ENCODE measurements around the gene C5orf63. TPM values are rescaled to one million over a fixed set of nuclear protein-coding genes. Genes with fewer than 3 reads are reported as not detected.

C5orf63 gene
- total and polyA plus RNA-seq, 2 of the 13 experiments (the other 11 are each of a cell fraction or from before 2014, with no cell fraction given) = 7.9 to 8.8 TPM

DNA sequence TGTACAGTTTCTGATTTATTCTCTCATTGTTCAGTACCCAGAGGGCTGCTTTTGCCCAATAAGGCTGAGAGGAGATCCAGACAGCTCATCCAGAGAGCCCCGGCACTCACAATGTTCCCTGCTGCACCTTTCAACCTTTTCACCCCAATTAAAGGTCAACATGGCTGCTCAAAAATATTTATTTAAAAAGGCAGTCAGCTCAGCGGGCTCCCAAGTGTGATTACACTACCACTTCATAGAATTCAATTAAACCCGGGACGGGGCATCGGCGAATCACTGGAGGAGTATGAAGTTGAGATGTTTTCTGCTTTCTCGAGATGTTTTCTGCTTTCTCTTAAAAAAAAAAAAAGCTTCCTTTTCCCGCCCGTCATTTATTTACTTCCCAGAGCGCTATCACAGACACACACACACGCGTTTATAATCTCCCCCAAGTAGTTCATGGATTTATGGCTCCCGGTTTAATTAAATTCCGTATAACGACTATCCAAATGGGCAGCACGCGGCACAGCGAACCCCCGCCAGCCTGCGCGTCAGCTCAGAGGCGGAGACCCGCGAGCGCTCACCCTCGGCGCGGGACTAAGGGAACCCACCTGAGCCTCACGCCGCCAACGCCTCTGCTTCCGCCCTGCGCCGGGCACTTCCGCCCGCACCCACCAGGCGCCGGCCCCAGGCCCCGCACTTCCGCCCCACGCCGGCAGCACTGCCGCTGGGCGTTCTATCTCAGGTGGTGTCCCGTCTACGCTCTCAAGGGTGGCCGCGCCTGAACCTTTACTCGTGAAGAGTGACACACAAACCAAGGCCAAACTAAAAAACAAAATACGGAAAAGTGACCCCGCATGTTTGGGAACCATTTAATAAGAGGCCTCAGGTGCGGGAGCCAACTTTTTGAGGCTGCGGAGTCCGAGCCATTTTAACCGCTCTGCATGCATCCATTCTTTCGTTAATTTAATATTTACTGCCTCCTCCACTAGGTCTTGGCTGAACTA is at the start of gene C5orf63 (continued):
- TF ChIP-seq RERE (CRISPR knock-in tag; IDR thresholded peaks at IDR 0.05; ENCODE audit: low read depth) = no peak
- TF ChIP-seq NFKB2 (CRISPR knock-in tag; IDR thresholded peaks at IDR 0.05; ENCODE audit: borderline replicate concordance) = peak; percentile 64; the same call in 1 of the 2 replicates
- no peak for TF ChIP-seq ZNF33A (CRISPR knock-in tag; IDR thresholded peaks at IDR 0.05; ENCODE audit: borderline replicate concordance)
- 0 out of 2 replicates have a peak, but pooled peaks have one; percentile 15 for TF ChIP-seq NFIC (IDR thresholded peaks at IDR 0.05; ENCODE audit: low read length)
- TF ChIP-seq, protein P1, sequence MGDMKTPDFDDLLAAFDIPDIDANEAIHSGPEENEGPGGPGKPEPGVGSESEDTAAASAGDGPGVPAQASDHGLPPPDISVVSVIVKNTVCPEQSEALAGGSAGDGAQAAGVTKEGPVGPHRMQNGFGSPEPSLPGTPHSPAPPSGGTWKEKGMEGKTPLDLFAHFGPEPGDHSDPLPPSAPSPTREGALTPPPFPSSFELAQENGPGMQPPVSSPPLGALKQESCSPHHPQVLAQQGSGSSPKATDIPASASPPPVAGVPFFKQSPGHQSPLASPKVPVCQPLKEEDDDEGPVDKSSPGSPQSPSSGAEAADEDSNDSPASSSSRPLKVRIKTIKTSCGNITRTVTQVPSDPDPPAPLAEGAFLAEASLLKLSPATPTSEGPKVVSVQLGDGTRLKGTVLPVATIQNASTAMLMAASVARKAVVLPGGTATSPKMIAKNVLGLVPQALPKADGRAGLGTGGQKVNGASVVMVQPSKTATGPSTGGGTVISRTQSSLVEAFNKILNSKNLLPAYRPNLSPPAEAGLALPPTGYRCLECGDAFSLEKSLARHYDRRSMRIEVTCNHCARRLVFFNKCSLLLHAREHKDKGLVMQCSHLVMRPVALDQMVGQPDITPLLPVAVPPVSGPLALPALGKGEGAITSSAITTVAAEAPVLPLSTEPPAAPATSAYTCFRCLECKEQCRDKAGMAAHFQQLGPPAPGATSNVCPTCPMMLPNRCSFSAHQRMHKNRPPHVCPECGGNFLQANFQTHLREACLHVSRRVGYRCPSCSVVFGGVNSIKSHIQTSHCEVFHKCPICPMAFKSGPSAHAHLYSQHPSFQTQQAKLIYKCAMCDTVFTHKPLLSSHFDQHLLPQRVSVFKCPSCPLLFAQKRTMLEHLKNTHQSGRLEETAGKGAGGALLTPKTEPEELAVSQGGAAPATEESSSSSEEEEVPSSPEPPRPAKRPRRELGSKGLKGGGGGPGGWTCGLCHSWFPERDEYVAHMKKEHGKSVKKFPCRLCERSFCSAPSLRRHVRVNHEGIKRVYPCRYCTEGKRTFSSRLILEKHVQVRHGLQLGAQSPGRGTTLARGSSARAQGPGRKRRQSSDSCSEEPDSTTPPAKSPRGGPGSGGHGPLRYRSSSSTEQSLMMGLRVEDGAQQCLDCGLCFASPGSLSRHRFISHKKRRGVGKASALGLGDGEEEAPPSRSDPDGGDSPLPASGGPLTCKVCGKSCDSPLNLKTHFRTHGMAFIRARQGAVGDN (CRISPR knock-in tag; IDR thresholded peaks at IDR 0.05) = peak; percentile 98
- TF ChIP-seq ZNF644 (CRISPR knock-in tag; IDR thresholded peaks at IDR 0.05; ENCODE audit: low read depth) = no peak
- peak; percentile 57; the same call in 1 of the 3 replicates for TF ChIP-seq MXI1 (IDR thresholded peaks at IDR 0.05; ENCODE audit: borderline replicate concordance, low read depth, low read length)
- TF ChIP-seq HDAC6 (IDR thresholded peaks at IDR 0.05; ENCODE audit: low read depth, low read length) = no peak
- TF ChIP-seq HOXA7 (CRISPR knock-in tag; IDR thresholded peaks at IDR 0.05) = no peak
- TF ChIP-seq, protein P2, sequence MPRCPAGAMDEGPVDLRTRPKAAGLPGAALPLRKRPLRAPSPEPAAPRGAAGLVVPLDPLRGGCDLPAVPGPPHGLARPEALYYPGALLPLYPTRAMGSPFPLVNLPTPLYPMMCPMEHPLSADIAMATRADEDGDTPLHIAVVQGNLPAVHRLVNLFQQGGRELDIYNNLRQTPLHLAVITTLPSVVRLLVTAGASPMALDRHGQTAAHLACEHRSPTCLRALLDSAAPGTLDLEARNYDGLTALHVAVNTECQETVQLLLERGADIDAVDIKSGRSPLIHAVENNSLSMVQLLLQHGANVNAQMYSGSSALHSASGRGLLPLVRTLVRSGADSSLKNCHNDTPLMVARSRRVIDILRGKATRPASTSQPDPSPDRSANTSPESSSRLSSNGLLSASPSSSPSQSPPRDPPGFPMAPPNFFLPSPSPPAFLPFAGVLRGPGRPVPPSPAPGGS (CRISPR knock-in tag; IDR thresholded peaks at IDR 0.05) = peak; percentile 80; the same call in 1 of the 2 replicates
- TF ChIP-seq ZBTB20 (CRISPR knock-in tag; IDR thresholded peaks at IDR 0.05; ENCODE audit: borderline replicate concordance, low read depth) = peak; percentile 47; the same call in 1 of the 2 replicates
- no peak for TF ChIP-seq RORA (CRISPR knock-in tag; IDR thresholded peaks at IDR 0.05)
- TF ChIP-seq ZFYVE20 (CRISPR knock-in tag; IDR thresholded peaks at IDR 0.05; ENCODE audit: borderline replicate concordance, low read depth) = no peak
- TF ChIP-seq NR2F2 (IDR thresholded peaks at IDR 0.05; ENCODE audit: borderline replicate concordance, low read depth) = no peak
- TF ChIP-seq PTBP1 (IDR thresholded peaks at IDR 0.05; ENCODE audit: low read depth, low read length, poor library complexity, severe bottlenecking) = no peak
- peak; percentile 68 for TF ChIP-seq ASH2L (IDR thresholded peaks at IDR 0.05; ENCODE audit: insufficient read length, low read depth, low read length)
- peak; percentile 83; the same call in 1 of the 2 replicates for TF ChIP-seq ZNF678 (CRISPR knock-in tag; IDR thresholded peaks at IDR 0.05)
